H9 (cell line): ENCODE measurements around the gene NTMT2. TPM values are rescaled to one million over a fixed set of nuclear protein-coding genes. Genes with fewer than 3 reads are reported as not detected.

Experiments
- DNase-seq: peaks from one replicate; pipeline ENCODE4 v3.0.0-alpha.2; 2017
- H2AFZ ChIP-seq: one replicate; pipeline ENCODE4 v1.6.1; 2013; ENCODE audit warnings: mild to moderate bottlenecking, low read length, control low read depth, moderate library complexity
- H2AK5ac ChIP-seq: 2 replicates; pipeline ENCODE4 v1.6.1; 2013; ENCODE audit warnings: low read length, control low read depth, mixed read lengths; ENCODE audit not compliant: insufficient read length
- H2BK120ac ChIP-seq: one replicate; pipeline ENCODE4 v1.6.1; 2013; ENCODE audit warnings: low read depth, mild to moderate bottlenecking, low read length, control low read depth, inconsistent platforms; ENCODE audit not compliant: poor library complexity, severe bottlenecking
- H2BK12ac ChIP-seq: 2 replicates; pipeline ENCODE4 v1.6.1; 2013; ENCODE audit warnings: low read length, control low read depth, mixed read lengths, low read depth; ENCODE audit not compliant: insufficient read length
- H2BK15ac ChIP-seq: 2 replicates; pipeline ENCODE4 v1.6.1; 2013; ENCODE audit warnings: low read depth, low read length, control low read depth
- H2BK20ac ChIP-seq: one replicate; pipeline ENCODE4 v1.6.1; 2013; ENCODE audit warnings: low read depth, mild to moderate bottlenecking, low read length, control low read depth, inconsistent platforms; ENCODE audit not compliant: poor library complexity, severe bottlenecking
- H2BK5ac ChIP-seq: 2 replicates; pipeline ENCODE4 v1.6.1; 2013; ENCODE audit warnings: low read length, control low read depth, mixed read lengths; ENCODE audit not compliant: insufficient read length
- H3K14ac ChIP-seq: 2 replicates; pipeline ENCODE4 v1.6.1; 2013; ENCODE audit warnings: low read length, control low read depth; ENCODE audit not compliant: insufficient read depth
- H3K18ac ChIP-seq: 2 replicates; pipeline ENCODE4 v1.6.1; 2013; ENCODE audit warnings: low read depth, mild to moderate bottlenecking, mixed read lengths, low read length, control low read depth; ENCODE audit not compliant: insufficient read length
- H3K23ac ChIP-seq: 2 replicates; pipeline ENCODE4 v1.6.1; 2013; ENCODE audit warnings: low read length, control low read depth, mixed read lengths, low read depth; ENCODE audit not compliant: insufficient read length
- H3K23me2 ChIP-seq: 2 replicates; pipeline ENCODE4 v1.6.1; 2013; ENCODE audit warnings: low read depth, mild to moderate bottlenecking, mixed read lengths, low read length, control low read depth; ENCODE audit not compliant: insufficient read length, poor library complexity, severe bottlenecking
- H3K27ac ChIP-seq: 2 replicates; pipeline ENCODE4 v1.5.1; 2013; ENCODE audit warnings: low read length, control low read depth, mixed read lengths, low read depth; ENCODE audit not compliant: insufficient read length
- H3K27me3 ChIP-seq: 2 replicates; pipeline ENCODE4 v1.6.1; 2013; ENCODE audit warnings: low read length, control low read depth, inconsistent platforms; ENCODE audit not compliant: insufficient read depth
- H3K4ac ChIP-seq: 2 replicates; pipeline ENCODE4 v1.6.1; 2013; ENCODE audit warnings: low read depth, mild to moderate bottlenecking, control low read depth, inconsistent platforms, low read length, moderate library complexity
- H3K4me1 ChIP-seq: 2 replicates; pipeline ENCODE4 v1.6.1; 2013; ENCODE audit warnings: low read length, control low read depth, inconsistent platforms; ENCODE audit not compliant: insufficient read depth
- H3K4me2 ChIP-seq: 2 replicates; pipeline ENCODE4 v1.6.1; 2013; ENCODE audit warnings: low read length, control low read depth, mixed read lengths; ENCODE audit not compliant: insufficient read length, insufficient read depth
- H3K56ac ChIP-seq: 2 replicates; pipeline ENCODE4 v1.6.1; 2013; ENCODE audit warnings: low read depth, mild to moderate bottlenecking, mixed read lengths, low read length, control low read depth; ENCODE audit not compliant: insufficient read length
- H3K79me1 ChIP-seq: 2 replicates; pipeline ENCODE4 v1.6.1; 2013; ENCODE audit warnings: low read depth, mild to moderate bottlenecking, moderate library complexity, low read length, control low read depth, inconsistent platforms; ENCODE audit not compliant: insufficient read depth, poor library complexity, severe bottlenecking
- H3K79me2 ChIP-seq: 2 replicates; pipeline ENCODE4 v1.6.1; 2013; ENCODE audit warnings: low read length, control low read depth, inconsistent platforms; ENCODE audit not compliant: insufficient read depth
- H3K9ac ChIP-seq: 2 replicates; pipeline ENCODE4 v1.6.1; 2013; ENCODE audit warnings: low read length, control low read depth, mixed read lengths; ENCODE audit not compliant: insufficient read length; ENCODE audit errors: extremely low read depth
- H3K9me3 ChIP-seq: one replicate; pipeline ENCODE4 v1.6.1; 2013; ENCODE audit warnings: low read depth, low read length, inconsistent platforms; ENCODE audit not compliant: control insufficient read depth
- H3T11ph ChIP-seq: one replicate; pipeline ENCODE4 v1.6.1; 2013; ENCODE audit warnings: mild to moderate bottlenecking, low read length, control low read depth, inconsistent platforms
- H4K20me1 ChIP-seq: one replicate; pipeline ENCODE4 v1.6.1; 2013; ENCODE audit not compliant: control insufficient read depth, insufficient read length, insufficient read depth
- H4K5ac ChIP-seq: 2 replicates; pipeline ENCODE4 v1.6.1; 2013; ENCODE audit warnings: low read depth, mild to moderate bottlenecking, mixed read lengths, low read length, control low read depth; ENCODE audit not compliant: insufficient read length
- H4K8ac ChIP-seq: replicated peaks from 2 replicates; pipeline ENCODE4 v1.6.1; 2013; ENCODE audit warnings: low read length, control low read depth, mixed read lengths, low read depth; ENCODE audit not compliant: insufficient read length
- H4K91ac ChIP-seq: 2 replicates; pipeline ENCODE4 v1.6.1; 2013; ENCODE audit warnings: low read depth, mild to moderate bottlenecking, moderate library complexity, mixed read lengths, low read length, control low read depth; ENCODE audit not compliant: insufficient read length
- H3K27ac Mint-ChIP-seq, 3 experiments: 2 replicates in 2 of 3; 3 replicates in 1 of 3; pipeline ENCODE4 v1.8.0; 2020 to 2021; ENCODE audit warnings: mixed read lengths in 3 of 3, mild to moderate bottlenecking in 1 of 3, moderate library complexity in 1 of 3
- H3K27me3 Mint-ChIP-seq: 2 replicates; pipeline ENCODE4 v1.8.0; 2021; ENCODE audit warnings: low read depth, mild to moderate bottlenecking, moderate library complexity, mixed read lengths
- H3K36me3 Mint-ChIP-seq, 3 experiments: 2 replicates in 2 of 3; 3 replicates in 1 of 3; pipeline ENCODE4 v1.8.0; 2020 to 2021; ENCODE audit warnings: low read depth in 3 of 3, mixed read lengths in 3 of 3; ENCODE audit not compliant: insufficient read depth in 1 of 3
- H3K4me1 Mint-ChIP-seq, 2 experiments: 2 replicates each; pipeline ENCODE4 v1.8.0; 2020; ENCODE audit warnings: mixed read lengths in 2 of 2
- H3K4me3 Mint-ChIP-seq, 2 experiments: 2 replicates in 1 of 2; 3 replicates in 1 of 2; pipeline ENCODE4 v1.8.0; 2020 to 2021; ENCODE audit warnings: mild to moderate bottlenecking in 2 of 2, mixed read lengths in 2 of 2, moderate library complexity in 1 of 2
- H3K9me3 Mint-ChIP-seq, 2 experiments: 2 replicates in 1 of 2; 3 replicates in 1 of 2; pipeline ENCODE4 v1.8.0; 2020; ENCODE audit warnings: mild to moderate bottlenecking in 2 of 2, mixed read lengths in 2 of 2, moderate library complexity in 1 of 2
- WGBS: extraction: QIAGEN DNeasy Blood & Tissue Kit; methylation state at CpG from one replicate; pipeline ENCODE4 v1.1.7; 2013; ENCODE audit warnings: missing lambda C conversion rate, low lambda C conversion rate, mixed read lengths; ENCODE audit not compliant: insufficient read length; ENCODE audit errors: extremely low coverage; 5-methylcytosine and 5-hydroxymethylcytosine counted together
- total RNA-seq: library from RNA; stranded (reverse); gene quantifications from 2 replicates; pipeline ENCODE4 v1.2.1, GENCODE V29; 2021
- TF ChIP-seq, protein P1 (sequence below): fragments of 200-600 bp; sonication (generic); conservative IDR thresholded peaks from 3 replicates; pipeline ENCODE4 v1.8.0; 2021; ENCODE audit warnings: antibody characterized with exemption, mild to moderate bottlenecking

The NTMT2 gene
- total RNA-seq, 1 experiment from 2014 or later: 0.28 TPM

DNA sequence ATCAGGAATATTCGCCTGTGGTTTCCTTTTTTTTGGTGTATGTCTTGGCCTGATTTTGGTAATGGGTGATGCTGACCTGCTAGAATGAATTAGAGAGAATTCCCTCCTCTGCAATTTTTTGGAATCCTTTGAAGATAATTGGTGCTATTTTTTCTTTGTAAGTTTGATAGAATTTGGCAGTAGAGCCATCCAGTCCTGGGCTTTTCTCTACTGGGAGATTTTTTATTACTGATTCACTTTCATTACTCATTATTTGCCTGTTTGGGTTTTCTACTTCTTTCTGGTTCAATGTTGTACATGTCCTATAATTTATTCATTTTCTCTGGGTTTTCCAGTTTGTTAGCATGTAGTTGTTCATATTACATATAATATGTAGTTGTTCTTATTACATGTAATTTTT is 48.7 kb downstream of the NTMT2 start:
- H3T11ph ChIP-seq: no peak overlapping the region
- H3K9me3 Mint-ChIP-seq: peaks cover 2 to 9% of the 10 kb centered on the region in 2 experiments; a peak in 4 of 5 replicates
- no peak overlapping the region for H3K56ac ChIP-seq
- H3K79me2 ChIP-seq: no peaks in the 10 kb centered on the region
- no peaks in the 10 kb centered on the region for H3K23me2 ChIP-seq
- no peaks in the 10 kb centered on the region for H3K9me3 ChIP-seq
- no peak overlapping the region for H2BK5ac ChIP-seq
- H3K4me1 Mint-ChIP-seq: no peaks in the 10 kb centered on the region
- H3K4ac ChIP-seq: no peak overlapping the region
- no peaks in the 10 kb centered on the region for H3K4me1 ChIP-seq
- H3K23ac ChIP-seq: no peak overlapping the region
- WGBS: no CpG with 5 or more reads among the region's 1 CpG
- H3K18ac ChIP-seq: no peak overlapping the region
- no peak overlapping the region for H4K8ac ChIP-seq
- TF ChIP-seq, protein P1, sequence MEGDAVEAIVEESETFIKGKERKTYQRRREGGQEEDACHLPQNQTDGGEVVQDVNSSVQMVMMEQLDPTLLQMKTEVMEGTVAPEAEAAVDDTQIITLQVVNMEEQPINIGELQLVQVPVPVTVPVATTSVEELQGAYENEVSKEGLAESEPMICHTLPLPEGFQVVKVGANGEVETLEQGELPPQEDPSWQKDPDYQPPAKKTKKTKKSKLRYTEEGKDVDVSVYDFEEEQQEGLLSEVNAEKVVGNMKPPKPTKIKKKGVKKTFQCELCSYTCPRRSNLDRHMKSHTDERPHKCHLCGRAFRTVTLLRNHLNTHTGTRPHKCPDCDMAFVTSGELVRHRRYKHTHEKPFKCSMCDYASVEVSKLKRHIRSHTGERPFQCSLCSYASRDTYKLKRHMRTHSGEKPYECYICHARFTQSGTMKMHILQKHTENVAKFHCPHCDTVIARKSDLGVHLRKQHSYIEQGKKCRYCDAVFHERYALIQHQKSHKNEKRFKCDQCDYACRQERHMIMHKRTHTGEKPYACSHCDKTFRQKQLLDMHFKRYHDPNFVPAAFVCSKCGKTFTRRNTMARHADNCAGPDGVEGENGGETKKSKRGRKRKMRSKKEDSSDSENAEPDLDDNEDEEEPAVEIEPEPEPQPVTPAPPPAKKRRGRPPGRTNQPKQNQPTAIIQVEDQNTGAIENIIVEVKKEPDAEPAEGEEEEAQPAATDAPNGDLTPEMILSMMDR: no peak
- no peak overlapping the region for H3K27ac Mint-ChIP-seq
- no peaks in the 10 kb centered on the region for H4K20me1 ChIP-seq
- no peak overlapping the region for H3K27ac ChIP-seq
- H4K91ac ChIP-seq: no peak overlapping the region
- H2AK5ac ChIP-seq: no peak overlapping the region
- H3K36me3 Mint-ChIP-seq: no peaks in the 10 kb centered on the region; a peak in 1 of 7 replicates
- no peak overlapping the region for H2BK120ac ChIP-seq
- H2BK12ac ChIP-seq: no peak overlapping the region
- no peak for DNase-seq
- H3K79me1 ChIP-seq: no peaks in the 10 kb centered on the region
- no peak overlapping the region for H2BK15ac ChIP-seq
- H3K4me2 ChIP-seq: no peak overlapping the region
- no peak overlapping the region for H4K5ac ChIP-seq
- H3K27me3 ChIP-seq: no peaks in the 10 kb centered on the region
- H3K14ac ChIP-seq: no peak overlapping the region
- no peak overlapping the region for H2AFZ ChIP-seq
- H3K9ac ChIP-seq: no peak overlapping the region
- H3K27me3 Mint-ChIP-seq: no peaks in the 10 kb centered on the region; the same call in 1 of the 2 replicates
- H3K4me3 Mint-ChIP-seq: no peak overlapping the region
- H2BK20ac ChIP-seq: no peak overlapping the region
